Measurements from ENCODE around the gene NADSYN1. TPM values are rescaled to one million over a fixed set of nuclear protein-coding genes. Genes with fewer than 3 reads are reported as not detected.

The NADSYN1 gene
- total and polyA plus RNA-seq, 2 experiments from 2014 or later = 35.6 to 54.9 TPM

DNA sequence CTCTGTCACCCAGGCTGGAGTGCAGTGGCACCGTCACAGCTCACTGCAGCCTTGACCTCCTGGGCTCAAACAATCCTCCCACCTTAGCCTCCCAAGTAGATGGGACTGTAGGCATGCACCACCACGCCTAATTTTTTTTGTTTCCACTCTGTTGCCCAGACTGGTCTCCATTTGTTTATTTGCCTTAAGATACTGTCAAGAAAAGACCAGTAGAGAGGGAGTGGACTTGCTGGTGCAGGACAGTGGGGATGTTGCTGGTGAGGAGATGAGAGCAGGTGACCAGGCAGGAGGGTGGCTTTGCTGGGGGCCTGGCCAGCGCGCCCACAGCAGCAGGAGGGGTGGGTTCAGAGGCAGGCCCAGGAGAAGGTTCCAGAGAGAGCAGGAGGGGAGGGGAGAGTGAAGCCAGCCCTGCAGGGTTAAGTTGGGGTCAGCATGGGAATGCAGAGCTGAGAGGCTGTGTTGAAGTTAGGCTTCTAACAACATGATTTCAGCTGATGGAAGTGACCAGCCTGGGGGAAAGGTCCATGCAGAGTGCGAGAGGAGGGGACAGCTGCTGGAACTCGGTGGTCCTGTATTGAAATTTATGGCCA, 35.8 kb downstream of the NADSYN1 start:
- Histone ChIP-seq H3K4me3 (no peak overlapping the region), H3K9me2 (ENCODE audit: insufficient read depth) (no peaks in the 10 kb centered on the region), H3K4me1 (ENCODE audit: insufficient read depth) (no peaks in the 10 kb centered on the region), H3K27ac (ENCODE audit: low read depth) (no peak overlapping the region), H3K36me3 (ENCODE audit: insufficient read depth) (peaks cover 4% of the 10 kb centered on the region; the same call in 1 of the 2 replicates), H4K20me1 (replicated peaks; ENCODE audit: insufficient read depth) (no peaks in the 10 kb centered on the region), H3K27me3 (ENCODE audit: insufficient read depth) (no peaks in the 10 kb centered on the region), H2AFZ (no peak overlapping the region), H3K79me2 (replicated peaks; ENCODE audit: insufficient read depth) (no peaks in the 10 kb centered on the region), H3F3A (replicated peaks; ENCODE audit: low read depth) (no peaks in the 10 kb centered on the region), H3K4me2 (no peak overlapping the region)
- TF ChIP-seq, protein P1, sequence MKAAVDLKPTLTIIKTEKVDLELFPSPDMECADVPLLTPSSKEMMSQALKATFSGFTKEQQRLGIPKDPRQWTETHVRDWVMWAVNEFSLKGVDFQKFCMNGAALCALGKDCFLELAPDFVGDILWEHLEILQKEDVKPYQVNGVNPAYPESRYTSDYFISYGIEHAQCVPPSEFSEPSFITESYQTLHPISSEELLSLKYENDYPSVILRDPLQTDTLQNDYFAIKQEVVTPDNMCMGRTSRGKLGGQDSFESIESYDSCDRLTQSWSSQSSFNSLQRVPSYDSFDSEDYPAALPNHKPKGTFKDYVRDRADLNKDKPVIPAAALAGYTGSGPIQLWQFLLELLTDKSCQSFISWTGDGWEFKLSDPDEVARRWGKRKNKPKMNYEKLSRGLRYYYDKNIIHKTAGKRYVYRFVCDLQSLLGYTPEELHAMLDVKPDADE (IDR thresholded peaks at IDR 0.05) = no peak
- TF ChIP-seq STAT1 (IDR thresholded peaks at IDR 0.05; ENCODE audit: unreplicated experiment) (no peak), POLR2AphosphoS5 (IDR thresholded peaks at IDR 0.05; ENCODE audit: low read depth) (no peak), EZH2 (IDR thresholded peaks at IDR 0.05; ENCODE audit: low read depth, unreplicated experiment) (no peak)
- Mint-ChIP-seq H3K27me3 (ENCODE audit: insufficient read depth, low read depth, poor library complexity) (peaks cover 10% of the 10 kb centered on the region), H3K4me1 (peaks cover 2% of the 10 kb centered on the region; the same call in 1 of the 3 replicates), H3K9me3 (no peaks in the 10 kb centered on the region), H3K27ac (no peak overlapping the region), H3K36me3 (ENCODE audit: low read depth) (peaks cover 41% of the 10 kb centered on the region), H3K4me3 (no peak overlapping the region)
- ATAC-seq = no peak
- no peak for DNase-seq (ENCODE audit: low spot score)

DNA sequence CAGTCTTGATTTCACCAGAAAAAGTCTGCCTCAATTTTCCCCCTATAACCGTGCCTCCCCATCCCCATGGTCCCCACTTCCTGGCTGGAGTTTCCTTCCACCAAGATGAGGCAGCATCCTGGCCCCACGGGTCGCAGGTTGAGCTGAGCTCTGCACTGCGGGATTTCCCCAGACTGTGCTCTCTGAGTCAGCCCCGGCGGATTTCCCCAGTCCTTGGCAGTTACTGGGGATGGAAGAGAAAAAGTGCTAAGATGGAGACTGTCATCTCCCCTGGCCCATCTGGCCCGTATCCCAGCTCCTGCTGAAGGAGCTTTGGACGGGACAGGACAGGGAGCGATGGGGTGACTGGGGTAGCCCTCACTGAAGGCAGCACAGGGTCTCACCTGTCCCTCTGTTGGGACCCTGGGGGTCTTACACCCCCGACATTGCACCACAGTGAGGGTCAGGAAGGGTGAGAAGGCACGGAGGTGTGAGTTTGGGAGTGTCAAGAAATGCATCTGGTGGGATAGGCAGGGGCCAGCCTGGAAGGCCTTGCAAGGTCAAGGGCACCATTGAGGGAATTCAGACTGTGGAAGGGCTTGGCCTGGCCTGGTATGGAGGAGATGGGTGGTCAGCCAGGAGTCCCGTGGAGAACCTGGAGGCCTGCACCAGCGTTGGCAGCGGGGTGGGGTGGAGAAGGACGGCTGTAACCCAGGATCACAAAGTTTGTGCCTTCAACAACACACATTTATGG, 36.5 kb downstream of the NADSYN1 start:
- Mint-ChIP-seq H3K27ac (no peak overlapping the region), H3K36me3 (ENCODE audit: low read depth) (peaks cover 34% of the 10 kb centered on the region), H3K4me3 (no peak overlapping the region; the same call in 2 of the 3 replicates), H3K9me3 (no peaks in the 10 kb centered on the region), H3K27me3 (ENCODE audit: insufficient read depth, low read depth, poor library complexity) (peaks cover 10% of the 10 kb centered on the region), H3K4me1 (peaks cover 2% of the 10 kb centered on the region; the same call in 1 of the 3 replicates)
- H3K27me3 ChIP-seq (ENCODE audit: insufficient read depth) = no peaks in the 10 kb centered on the region
- no peak overlapping the region for H3K27ac ChIP-seq (ENCODE audit: low read depth)
- no peaks in the 10 kb centered on the region for H3K4me1 ChIP-seq (ENCODE audit: insufficient read depth)
- no peak overlapping the region for H2AFZ ChIP-seq
- H4K20me1 ChIP-seq (replicated peaks; ENCODE audit: insufficient read depth) = no peaks in the 10 kb centered on the region
- H3K9me2 ChIP-seq (ENCODE audit: insufficient read depth) = no peaks in the 10 kb centered on the region
- H3F3A ChIP-seq (replicated peaks; ENCODE audit: low read depth) = no peaks in the 10 kb centered on the region
- DNase-seq (ENCODE audit: low spot score) (no peak), ATAC-seq (no peak)
- H3K4me3 ChIP-seq = no peak overlapping the region
- H3K36me3 ChIP-seq (ENCODE audit: insufficient read depth) = no peaks in the 10 kb centered on the region
- no peaks in the 10 kb centered on the region for H3K79me2 ChIP-seq (replicated peaks; ENCODE audit: insufficient read depth)
- H3K4me2 ChIP-seq = no peak overlapping the region
- TF ChIP-seq JUNB (IDR thresholded peaks at IDR 0.05; ENCODE audit: unreplicated experiment) (no peak), ZNF331 (CRISPR knock-in tag; IDR thresholded peaks at IDR 0.05; ENCODE audit: low read depth) (no peak), POLR2AphosphoS5 (IDR thresholded peaks at IDR 0.05; ENCODE audit: low read depth) (no peak), REST (IDR thresholded peaks at IDR 0.05; ENCODE audit: unreplicated experiment) (no peak), ZNF114 (CRISPR knock-in tag; IDR thresholded peaks at IDR 0.05) (no peak), CREB1 (CRISPR knock-in tag; IDR thresholded peaks at IDR 0.05; ENCODE audit: low read depth) (no peak), EZH2phosphoT487 (IDR thresholded peaks at IDR 0.05; ENCODE audit: unreplicated experiment) (no peak), EZH2 (IDR thresholded peaks at IDR 0.05; ENCODE audit: low read depth, unreplicated experiment) (no peak), STAT1 (IDR thresholded peaks at IDR 0.05; ENCODE audit: unreplicated experiment) (no peak)
- TF ChIP-seq, protein P1 (IDR thresholded peaks at IDR 0.05) = no peak
- TF ChIP-seq, protein P2, sequence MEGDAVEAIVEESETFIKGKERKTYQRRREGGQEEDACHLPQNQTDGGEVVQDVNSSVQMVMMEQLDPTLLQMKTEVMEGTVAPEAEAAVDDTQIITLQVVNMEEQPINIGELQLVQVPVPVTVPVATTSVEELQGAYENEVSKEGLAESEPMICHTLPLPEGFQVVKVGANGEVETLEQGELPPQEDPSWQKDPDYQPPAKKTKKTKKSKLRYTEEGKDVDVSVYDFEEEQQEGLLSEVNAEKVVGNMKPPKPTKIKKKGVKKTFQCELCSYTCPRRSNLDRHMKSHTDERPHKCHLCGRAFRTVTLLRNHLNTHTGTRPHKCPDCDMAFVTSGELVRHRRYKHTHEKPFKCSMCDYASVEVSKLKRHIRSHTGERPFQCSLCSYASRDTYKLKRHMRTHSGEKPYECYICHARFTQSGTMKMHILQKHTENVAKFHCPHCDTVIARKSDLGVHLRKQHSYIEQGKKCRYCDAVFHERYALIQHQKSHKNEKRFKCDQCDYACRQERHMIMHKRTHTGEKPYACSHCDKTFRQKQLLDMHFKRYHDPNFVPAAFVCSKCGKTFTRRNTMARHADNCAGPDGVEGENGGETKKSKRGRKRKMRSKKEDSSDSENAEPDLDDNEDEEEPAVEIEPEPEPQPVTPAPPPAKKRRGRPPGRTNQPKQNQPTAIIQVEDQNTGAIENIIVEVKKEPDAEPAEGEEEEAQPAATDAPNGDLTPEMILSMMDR (conservative IDR thresholded peaks at IDR 0.05; ENCODE audit: low read depth in 2 of 2) = no peak

Measured in GM23338 (cell line).